T-helper 1 cell treated with Interleukin-12 subunit alpha and Interleukin-12 subunit beta and Interleukin-4 antibody, amounts not matched to agents 30 ng/mL and 1 ng/mL, for 36 hours (primary cell): ENCODE data around the gene KRT38. TPM values are rescaled to one million over a fixed set of nuclear protein-coding genes. Genes with fewer than 3 reads are reported as not detected.
"Not testable (repeated sequence)": the region's sequence is repeated elsewhere in the genome, so short reads cannot be mapped to it uniquely, and the experiment has no call there.

Experiments used
- intact Hi-C: fragments of 100-400 bp; cut with micrococcal nuclease; formaldehyde crosslinking; loops from one replicate; pipeline ENCODE4 v1.15.1; 2024
- total RNA-seq: library from RNA; stranded (reverse); gene quantifications from 2 replicates; pipeline ENCODE4 v1.2.3, GENCODE V29; 2022

The KRT38 gene
- total RNA-seq, 1 donor from 2014 or later: not detected

DNA sequence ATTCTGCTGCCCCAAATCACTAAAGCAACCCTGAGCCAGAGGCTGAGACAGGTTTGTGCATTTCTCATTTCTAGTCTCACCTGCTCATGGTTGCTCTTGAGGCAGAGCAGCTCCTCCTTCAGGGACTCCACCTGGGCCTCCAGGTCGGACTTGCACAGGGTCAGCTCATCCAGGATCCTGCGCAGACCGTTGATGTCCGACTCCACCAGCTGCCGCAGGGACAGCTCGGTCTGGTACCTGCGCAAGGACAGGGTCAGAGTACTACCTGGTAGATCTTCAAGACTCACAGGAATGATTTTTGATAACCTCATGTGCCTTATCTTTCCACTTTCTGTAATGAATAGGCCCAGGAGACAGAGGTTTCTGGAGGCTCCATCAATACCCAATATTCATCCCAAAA lies 44.4 kb downstream of the KRT38 start:
- intact Hi-C loops: no loop called here

GRCh38 chr17:41395611-41396010 lies 45.2 kb downstream of the KRT38 start:
- intact Hi-C loops: no loop called here

DNA sequence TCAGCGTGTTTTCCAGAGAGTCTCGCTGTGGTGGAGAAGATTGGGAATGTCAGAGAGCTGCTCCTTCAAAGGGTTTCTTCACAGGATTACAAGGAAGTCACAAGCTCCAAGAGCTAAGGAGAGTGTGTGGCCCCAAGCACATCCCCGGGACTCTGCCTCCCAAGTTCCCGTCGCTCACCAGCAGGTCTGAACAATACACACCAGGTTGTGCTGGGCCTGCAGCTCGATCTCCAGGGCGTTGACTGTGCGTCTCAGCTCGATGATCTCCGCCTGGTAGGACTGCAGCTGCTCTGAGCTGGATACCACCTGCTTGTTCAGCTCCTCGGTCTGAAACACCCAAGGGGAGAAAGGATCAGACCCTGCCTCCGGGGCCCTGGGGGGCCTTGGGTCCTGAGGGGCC lies 45.7 kb downstream of the KRT38 start:
- intact Hi-C loops: not testable (repeated sequence)

- intact Hi-C loops: no loop called here
Measured at GRCh38 chr17:41394254-41394996, 46.4 kb downstream of the KRT38 start.

DNA sequence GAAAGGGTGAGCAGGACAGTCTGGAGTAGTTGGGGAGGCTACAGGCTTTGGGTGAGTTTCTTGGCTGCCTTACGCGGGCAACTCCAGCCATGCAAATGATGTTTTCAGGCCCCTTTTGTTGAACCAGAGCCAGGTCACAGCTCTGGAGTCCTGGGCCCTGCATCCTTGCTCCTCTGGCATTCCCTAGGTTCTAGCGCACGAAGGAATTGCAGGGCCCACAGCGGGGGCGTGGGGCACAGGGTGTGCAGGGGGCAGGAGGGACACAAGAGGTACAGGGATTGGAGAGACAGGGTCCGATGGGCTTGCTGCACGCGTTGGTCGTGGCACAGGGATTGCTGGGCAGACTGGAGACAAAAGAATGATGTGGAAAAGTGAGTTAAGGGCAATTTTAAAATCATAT lies 47.0 kb downstream of the KRT38 start:
- intact Hi-C loops: no loop called here

DNA sequence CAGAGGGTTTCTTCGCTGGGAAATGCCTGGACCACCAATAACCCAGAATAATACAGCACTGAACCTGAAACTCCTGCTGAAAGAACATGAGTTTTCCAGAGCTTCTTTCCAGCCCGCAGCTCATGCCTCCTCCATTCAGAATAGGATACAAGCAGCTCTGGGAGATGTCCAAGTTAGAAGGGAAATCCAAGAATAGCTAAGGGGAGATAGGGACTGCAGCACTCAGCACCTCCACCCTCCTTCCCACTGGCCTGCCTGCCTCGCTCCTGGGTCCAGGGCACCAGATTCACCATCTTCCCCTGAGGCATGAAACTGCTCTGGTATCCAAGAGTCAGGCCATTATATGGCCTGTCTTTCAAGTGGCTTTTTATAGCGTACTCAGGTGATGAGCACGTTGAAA lies 47.5 kb downstream of the KRT38 start:
- intact Hi-C loops: no loop called here

- intact Hi-C loops: no loop called here
Measured at GRCh38 chr17:41392278-41392677, 48.5 kb downstream of the KRT38 start.

DNA sequence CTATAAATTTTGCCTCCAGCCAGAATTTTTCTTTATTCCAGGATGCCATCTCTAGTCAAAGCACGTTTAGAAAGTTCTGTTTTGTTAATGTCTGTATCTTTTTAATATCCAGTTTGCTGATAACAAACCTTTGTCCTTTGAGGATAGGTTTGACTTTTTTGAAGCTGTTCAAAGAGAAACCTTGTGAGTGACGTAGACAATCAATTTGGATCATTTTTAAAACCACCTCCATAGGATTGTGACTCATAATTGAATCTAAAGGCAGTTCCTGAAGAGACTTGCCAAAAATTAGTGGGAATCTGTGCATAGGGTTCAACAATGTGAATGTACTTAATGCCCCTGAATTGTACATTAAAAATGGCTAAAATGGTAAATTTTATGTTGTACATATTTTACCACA lies 49.2 kb downstream of the KRT38 start:
- intact Hi-C loops: no loop called here

DNA sequence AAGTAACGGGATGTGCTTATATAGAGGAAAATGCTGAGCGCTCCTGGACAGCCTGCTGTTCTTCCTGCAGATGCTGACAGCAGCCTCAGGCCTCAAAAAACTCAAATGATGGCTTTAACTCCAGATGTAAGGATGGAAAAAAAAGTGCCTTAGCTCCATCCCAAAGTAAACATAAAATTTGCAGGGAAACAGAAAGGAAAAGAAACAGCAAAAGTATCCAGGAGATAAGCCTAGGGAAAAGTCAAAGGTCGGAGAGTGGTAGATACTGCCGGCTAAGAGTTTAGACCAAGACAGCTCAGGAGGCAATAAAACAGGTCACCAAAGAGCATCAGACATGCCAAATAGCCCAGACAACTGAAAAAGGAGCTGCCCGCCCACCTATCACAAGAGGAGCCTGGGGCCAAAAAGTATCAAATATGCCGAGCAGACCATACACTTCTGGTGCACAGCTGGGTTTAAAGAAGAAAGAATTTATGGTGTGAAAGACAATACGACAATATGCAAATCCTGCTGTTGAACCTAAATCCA lies 50.3 kb downstream of the KRT38 start:
- intact Hi-C loops: no loop called here

DNA sequence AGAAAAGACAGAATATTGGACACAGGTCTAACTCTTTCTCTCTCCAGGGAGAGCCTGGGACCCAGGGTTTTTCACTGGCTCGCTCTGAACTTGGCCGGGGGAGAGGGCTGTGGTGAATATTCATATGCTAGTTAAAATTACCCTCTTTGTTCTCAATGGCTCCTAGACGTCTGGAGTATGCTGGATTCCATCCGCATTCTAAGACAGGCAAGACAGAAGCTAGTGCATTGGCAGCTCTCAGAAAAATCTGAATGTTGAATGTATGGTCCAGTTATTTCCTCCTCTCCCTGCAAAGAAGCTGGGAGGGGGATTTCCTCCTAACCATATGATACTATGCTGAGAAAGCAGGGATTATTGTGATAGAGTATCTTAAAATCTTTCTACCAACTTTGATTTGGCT lies 53.1 kb downstream of the KRT38 start:
- intact Hi-C loops: no loop called here

DNA sequence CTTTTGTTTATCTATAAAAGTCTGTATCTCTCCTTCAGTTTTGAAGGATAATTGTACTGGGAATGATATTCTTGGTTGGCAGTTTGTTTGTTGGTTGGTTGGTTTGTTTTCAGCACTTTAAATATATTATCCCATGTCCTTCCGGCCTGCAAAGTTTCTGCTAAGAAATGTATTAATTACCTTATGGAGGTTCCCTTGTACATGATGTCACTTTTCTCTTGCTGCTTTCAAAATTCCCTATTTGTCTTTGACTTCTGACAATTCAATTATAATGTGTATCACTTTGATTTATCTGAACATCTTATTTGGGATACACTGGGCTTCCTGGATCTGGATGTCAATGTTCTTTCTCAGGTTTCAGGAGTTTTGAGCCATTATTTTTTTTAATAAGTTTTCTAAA lies 54.6 kb downstream of the KRT38 start:
- intact Hi-C loops: no loop called here

Other genes with a start within 250 kb of the KRT38 start
- gene KRTAP9-2, start 214.3 kb downstream of the KRT38 start, total RNA-seq: not detected in 2 replicates
- not detected in 2 replicates for gene KRTAP9-3, start 208.5 kb downstream of the KRT38 start, total RNA-seq
- not detected in 2 replicates for gene KRTAP9-8, start 203.0 kb downstream of the KRT38 start, total RNA-seq
- gene KRTAP9-4, start 191.3 kb downstream of the KRT38 start, total RNA-seq: not detected in 2 replicates
- gene KRTAP9-9, start 185.6 kb downstream of the KRT38 start, total RNA-seq: not detected in 2 replicates
- not detected in 2 replicates for gene KRTAP9-6, start 175.6 kb downstream of the KRT38 start, total RNA-seq
- not detected in 2 replicates for gene KRTAP9-7, start 165.3 kb downstream of the KRT38 start, total RNA-seq
- gene KRTAP29-1, start 138.1 kb downstream of the KRT38 start, total RNA-seq: not detected in 2 replicates
- gene KRTAP16-1, start 131.7 kb downstream of the KRT38 start, total RNA-seq: not detected in 2 replicates
- not detected in 2 replicates for gene KRTAP17-1, start 125.3 kb downstream of the KRT38 start, total RNA-seq
- gene KRT33A, start 90.2 kb downstream of the KRT38 start, total RNA-seq: not detected in 2 replicates
- gene KRT33B, start 71.2 kb downstream of the KRT38 start, total RNA-seq: not detected in 2 replicates
- gene KRT34, start 58.7 kb downstream of the KRT38 start, total RNA-seq: not detected in 2 replicates
- not detected in 2 replicates for gene KRT31, start 43.4 kb downstream of the KRT38 start, total RNA-seq
- not detected in 2 replicates for gene KRT37, start 16.4 kb downstream of the KRT38 start, total RNA-seq
- gene KRT32, start 26.4 kb upstream of the KRT38 start, total RNA-seq: not detected in 2 replicates
- not detected in 2 replicates for gene KRT35, start 40.2 kb upstream of the KRT38 start, total RNA-seq
- gene KRT36, start 48.9 kb upstream of the KRT38 start, total RNA-seq: not detected in 2 replicates
- not detected in 2 replicates for gene KRT13, start 64.6 kb upstream of the KRT38 start, total RNA-seq
- gene KRT15, start 77.9 kb upstream of the KRT38 start, total RNA-seq: not detected in 2 replicates
- not detected in 2 replicates for gene KRT19, start 87.3 kb upstream of the KRT38 start, total RNA-seq
- gene KRT9, start 131.1 kb upstream of the KRT38 start, total RNA-seq: not detected in 2 replicates
- not detected in 2 replicates for gene KRT14, start 145.9 kb upstream of the KRT38 start, total RNA-seq
- not detected in 2 replicates for gene KRT16, start 171.8 kb upstream of the KRT38 start, total RNA-seq
- gene KRT17, start 183.6 kb upstream of the KRT38 start, total RNA-seq: 0.54 and 0.59 TPM in 2 replicates
- gene EIF1, start 247.9 kb upstream of the KRT38 start, total RNA-seq: 833 and 842 TPM in 2 replicates